ENCODE measurements around the gene DNAH8.
"Not testable (repeated sequence)": the region's sequence is repeated elsewhere in the genome, so short reads cannot be mapped to it uniquely, and the experiment has no call there.

DNAH8 gene

GRCh38 chr6:38753707-38754106, 38.6 kb downstream of the DNAH8 start:
- DNase-seq = no peak

GRCh38 chr6:38755207-38755606, 40.1 kb downstream of the DNAH8 start:
- DNase-seq = no peak

- DNase-seq = no peak
Observed at GRCh38 chr6:38755874-38756273, 40.8 kb downstream of the DNAH8 start.

- DNase-seq = no peak
Observed at GRCh38 chr6:38760097-38760496, 45.0 kb downstream of the DNAH8 start.

GRCh38 chr6:38762848-38763247, 47.7 kb downstream of the DNAH8 start:
- no peak for DNase-seq

- DNase-seq = no peak
Observed at GRCh38 chr6:38767560-38767959, 52.4 kb downstream of the DNAH8 start.

GRCh38 chr6:38773338-38773737, 58.2 kb downstream of the DNAH8 start:
- no peak for DNase-seq

- DNase-seq = no peak
Observed at GRCh38 chr6:38774929-38775707, 60.0 kb downstream of the DNAH8 start.

- no peak for DNase-seq
Observed at GRCh38 chr6:38775870-38776269, 60.8 kb downstream of the DNAH8 start.

- no peak for DNase-seq
Observed at GRCh38 chr6:38776515-38776914, 61.4 kb downstream of the DNAH8 start.

- no peak for DNase-seq
Observed at GRCh38 chr6:38779310-38780062, 64.4 kb downstream of the DNAH8 start.

- no peak for DNase-seq
Observed at GRCh38 chr6:38782616-38783015, 67.5 kb downstream of the DNAH8 start.

- DNase-seq = no peak
Observed at GRCh38 chr6:38783443-38784228, 68.5 kb downstream of the DNAH8 start.

- DNase-seq = no peak
Observed at GRCh38 chr6:38784506-38785235, 69.6 kb downstream of the DNAH8 start.

GRCh38 chr6:38786486-38786885, 71.4 kb downstream of the DNAH8 start:
- DNase-seq = no peak

GRCh38 chr6:38789256-38789655, 74.1 kb downstream of the DNAH8 start:
- DNase-seq = no peak

- DNase-seq = no peak
Observed at GRCh38 chr6:38792356-38792755, 77.2 kb downstream of the DNAH8 start.

- no peak for DNase-seq
Observed at GRCh38 chr6:38794682-38795081, 79.6 kb downstream of the DNAH8 start.

- no peak for DNase-seq
Observed at GRCh38 chr6:38796006-38796405, 80.9 kb downstream of the DNAH8 start.

GRCh38 chr6:38796437-38796836, 81.3 kb downstream of the DNAH8 start:
- not testable (repeated sequence) for DNase-seq

- no peak for DNase-seq
Observed at GRCh38 chr6:38796850-38797249, 81.7 kb downstream of the DNAH8 start.

- DNase-seq = no peak
Observed at GRCh38 chr6:38797391-38797790, 82.3 kb downstream of the DNAH8 start.

Measured in CD4-positive, alpha-beta T cell treated with Interleukin-6 for 4 hours (primary cell).